ENCODE measurements around the gene ABCA7. TPM values are rescaled to one million over a fixed set of nuclear protein-coding genes. Genes with fewer than 3 reads are reported as not detected.

Gene ABCA7
- total and polyA plus RNA-seq, 2 of the 13 experiments (the other 11 are each of a cell fraction or from before 2014, with no cell fraction given), result 4.4 to 32.4 TPM

GRCh38 chr19:1046836-1047695 is 7.2 kb downstream of the ABCA7 start:
- H4K20me1 ChIP-seq (ENCODE audit: insufficient read depth, low read length), result no peaks in the 10 kb centered on the region
- H3K4me3 ChIP-seq (replicated peaks in 1 of 3; ENCODE audit: insufficient read depth in 1 of 3, low read depth in 2 of 3, low read length in 3 of 3), result no peak overlapping the region
- H3K9ac ChIP-seq (ENCODE audit: insufficient read depth, low read depth, low read length), result no peak overlapping the region
- FAIRE-seq (no peak), DNase-seq (ENCODE audit: low spot score) (no peak), ATAC-seq (no peak)
- POLR2A ChIA-PET, result interaction anchor here (2.6 kb wide), 1 partner anchor 20 kb away, joined by 18 read pairs; the partner anchor contains the start of gene CNN2
- no peaks in the 10 kb centered on the region for H3K79me2 ChIP-seq (ENCODE audit: insufficient read depth, low read length)
- peak overlapping the region; percentile 42 for H3K27ac ChIP-seq (ENCODE audit: extremely low read length, insufficient read depth, low read length)
- no peak overlapping the region for H2AFZ ChIP-seq (ENCODE audit: low read length)
- in situ Hi-C loops (cut with HindIII; ENCODE audit: extremely low pct_ligation_motif_present, low pct_unique_long_range_greater_than_20kb), result no loop called here
- H3K27me3 ChIP-seq (ENCODE audit: control insufficient read depth in 1 of 2, insufficient read depth in 2 of 2, low read length in 2 of 2), result no peaks in the 10 kb centered on the region
- no TSS peak for BruUV-seq (replicated peaks)
- H3K4me1 ChIP-seq (ENCODE audit: insufficient read depth, low read length), result peaks cover 42% of the 10 kb centered on the region
- CTCF ChIA-PET (ENCODE audit: low intra/inter-chr PET ratio, low total read pairs), result no interaction called here
- H3K4me2 ChIP-seq (ENCODE audit: low read depth, low read length), result no peak overlapping the region
- intact Hi-C loops (cut with micrococcal nuclease; ENCODE audit: unreplicated experiment), result no loop called here
- 98% methylated on average over 39 of the region's 77 CpGs for WGBS (ENCODE audit: low lambda C conversion rate)
- no peaks in the 10 kb centered on the region for H3K9me3 ChIP-seq (ENCODE audit: low read length)
- H3K36me3 ChIP-seq (replicated peaks in 1 of 2; ENCODE audit: control insufficient read depth in 1 of 2, insufficient read depth in 2 of 2, low read length in 2 of 2), result no peaks in the 10 kb centered on the region
- TF ChIP-seq ELF1 (CRISPR knock-in tag; IDR thresholded peaks at IDR 0.05) (no peak), ZNF740 (CRISPR knock-in tag; IDR thresholded peaks at IDR 0.05) (0 out of 2 replicates have a peak, but pooled peaks have one; percentile 8), ZHX2 (IDR thresholded peaks at IDR 0.05; ENCODE audit: low read depth) (peak; percentile 41; the same call in 1 of the 2 replicates), ZHX2 (CRISPR knock-in tag; IDR thresholded peaks at IDR 0.05; ENCODE audit: borderline replicate concordance) (no peak), ZFX (CRISPR knock-in tag; IDR thresholded peaks at IDR 0.05; ENCODE audit: low read depth) (0 out of 2 replicates have a peak, but pooled peaks have one; percentile 6), ZNF331 (CRISPR knock-in tag; IDR thresholded peaks at IDR 0.05) (no peak), ZNF629 (CRISPR knock-in tag; conservative IDR thresholded peaks at IDR 0.05) (peak; percentile 97), ZNF777 (CRISPR knock-in tag; IDR thresholded peaks at IDR 0.05) (0 out of 2 replicates have a peak, but pooled peaks have one; percentile 1), THAP8 (CRISPR knock-in tag; IDR thresholded peaks at IDR 0.05; ENCODE audit: borderline replicate concordance) (no peak), GABPB1 (CRISPR knock-in tag; IDR thresholded peaks at IDR 0.05) (0 out of 2 replicates have a peak, but pooled peaks have one; percentile 19), NFYC (CRISPR knock-in tag; IDR thresholded peaks at IDR 0.05) (no peak), ZNF782 (CRISPR knock-in tag; IDR thresholded peaks at IDR 0.05; ENCODE audit: borderline replicate concordance) (no peak), PATZ1 (CRISPR knock-in tag; IDR thresholded peaks at IDR 0.05) (no peak), ZMYM3 (CRISPR knock-in tag; IDR thresholded peaks at IDR 0.05) (peak; percentile 91), EEA1 (CRISPR knock-in tag; IDR thresholded peaks at IDR 0.05; ENCODE audit: borderline replicate concordance) (no peak)

All from HepG2 (cell line).